HepG2 (cell line): ENCODE measurements around the gene GPER1.

Source experiments
- CBFB ChIP-seq: sonication (generic); formaldehyde crosslinking; IDR thresholded peaks from 2 replicates; pipeline ENCODE4 v1.4.0; 2020; ENCODE audit warnings: missing genetic modification reagents
- DPF2 ChIP-seq: sonication (generic); formaldehyde crosslinking; IDR thresholded peaks from 2 replicates; pipeline ENCODE4 v1.4.0; 2020; ENCODE audit warnings: mild to moderate bottlenecking, low read depth, missing genetic modification reagents, borderline replicate concordance
- XRCC5 ChIP-seq: fragments of 200-400 bp; formaldehyde crosslinking; optimal IDR thresholded peaks from 2 replicates; pipeline ENCODE3; 2017; ENCODE audit warnings: mild to moderate bottlenecking, low read length
- ZNF589 ChIP-seq: sonication (generic); formaldehyde crosslinking; conservative IDR thresholded peaks from 2 replicates; pipeline ENCODE4 v1.8.0; 2022; ENCODE audit warnings: mild to moderate bottlenecking, moderate library complexity, missing genetic modification reagents
- ZNF747 ChIP-seq: sonication (generic); formaldehyde crosslinking; IDR thresholded peaks from 2 replicates; pipeline ENCODE4 v1.8.1; 2023; ENCODE audit warnings: missing genetic modification reagents, mild to moderate bottlenecking, borderline replicate concordance

- no peak for TF ChIP-seq ZNF747
- no peak for TF ChIP-seq CBFB
- TF ChIP-seq ZNF589 (CRISPR knock-in tag): no peak
- no peak for TF ChIP-seq DPF2 (CRISPR knock-in tag)
- no peak for TF ChIP-seq XRCC5
Measured at GRCh38 chr7:1099637-1100036, 11.7 kb downstream of the GPER1 start.
